AG10803 (cell line): ENCODE data around the gene ELMO3.

Source experiments
- DNase-seq: peaks from one replicate; pipeline ENCODE4 v3.0.0; 2010; ENCODE audit warnings: low read depth
- H3K4me3 ChIP-seq: 2 replicates; pipeline ENCODE4 v1.5.1; 2011; ENCODE audit warnings: mild to moderate bottlenecking, low read length, control low read depth
- CTCF ChIP-seq: conservative IDR thresholded peaks from 2 replicates; pipeline ENCODE4 v1.5.1; 2011; ENCODE audit warnings: mild to moderate bottlenecking, low read length, control low read depth, inconsistent platforms

The ELMO3 gene

DNA sequence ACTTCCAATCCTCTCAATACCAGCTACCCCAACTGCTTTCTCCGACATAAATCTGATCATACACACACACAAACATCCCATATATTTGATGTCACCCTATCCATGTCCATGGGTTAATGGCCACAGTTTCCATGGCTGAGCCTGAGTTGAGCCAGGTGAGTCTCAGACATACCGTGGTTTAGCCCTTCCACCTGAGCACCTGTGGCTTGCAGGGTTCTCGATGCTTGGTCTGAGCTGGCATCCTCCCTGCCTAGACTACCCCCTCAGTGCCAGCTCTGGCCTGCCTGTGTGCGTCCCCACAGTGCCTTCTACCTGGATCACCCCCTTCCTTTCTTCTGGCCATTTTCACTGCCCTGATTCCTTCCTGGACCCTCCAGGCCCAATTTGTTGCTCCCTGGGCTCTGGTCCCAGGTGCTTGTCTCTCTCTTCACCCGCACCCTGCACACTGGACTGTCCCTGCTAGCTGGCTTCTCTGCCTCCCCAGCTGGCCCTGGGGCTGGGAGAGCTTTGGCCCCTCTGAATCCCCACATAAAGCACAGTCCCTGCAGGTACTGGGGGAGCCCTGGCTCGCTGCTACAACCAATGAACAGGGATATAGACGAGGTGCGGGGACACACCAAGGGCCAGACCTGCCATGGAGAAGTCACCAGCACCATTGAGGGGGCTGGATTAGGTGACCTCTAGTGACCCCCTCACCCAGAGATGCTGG is 7.4 kb downstream of the ELMO3 start:
- TF ChIP-seq CTCF, result no peak
- no peak for DNase-seq
- H3K4me3 ChIP-seq, result no peak overlapping the region

DNA sequence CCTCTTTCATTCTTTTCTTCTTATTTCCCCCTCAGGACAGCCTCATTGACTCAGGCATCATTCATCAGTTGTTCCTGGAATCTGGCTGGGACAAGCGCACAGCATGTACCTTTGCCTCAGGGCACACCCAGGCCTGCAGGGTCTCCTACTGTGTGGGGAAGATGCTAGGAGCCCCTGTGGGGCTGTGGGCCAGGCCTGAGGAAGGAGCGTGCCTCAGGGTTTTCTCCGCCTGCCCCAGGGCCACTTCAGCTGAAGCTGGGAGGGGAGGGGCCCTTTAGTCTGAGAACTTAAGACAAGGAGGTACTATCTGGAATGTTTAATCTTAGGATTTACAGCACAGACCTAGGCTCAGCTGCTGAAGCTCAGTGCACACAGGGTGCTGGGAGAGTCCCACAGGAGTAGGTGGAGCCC is 7.9 kb downstream of the ELMO3 start:
- TF ChIP-seq CTCF, result no peak
- no peak overlapping the region for H3K4me3 ChIP-seq
- DNase-seq, result no peak

DNA sequence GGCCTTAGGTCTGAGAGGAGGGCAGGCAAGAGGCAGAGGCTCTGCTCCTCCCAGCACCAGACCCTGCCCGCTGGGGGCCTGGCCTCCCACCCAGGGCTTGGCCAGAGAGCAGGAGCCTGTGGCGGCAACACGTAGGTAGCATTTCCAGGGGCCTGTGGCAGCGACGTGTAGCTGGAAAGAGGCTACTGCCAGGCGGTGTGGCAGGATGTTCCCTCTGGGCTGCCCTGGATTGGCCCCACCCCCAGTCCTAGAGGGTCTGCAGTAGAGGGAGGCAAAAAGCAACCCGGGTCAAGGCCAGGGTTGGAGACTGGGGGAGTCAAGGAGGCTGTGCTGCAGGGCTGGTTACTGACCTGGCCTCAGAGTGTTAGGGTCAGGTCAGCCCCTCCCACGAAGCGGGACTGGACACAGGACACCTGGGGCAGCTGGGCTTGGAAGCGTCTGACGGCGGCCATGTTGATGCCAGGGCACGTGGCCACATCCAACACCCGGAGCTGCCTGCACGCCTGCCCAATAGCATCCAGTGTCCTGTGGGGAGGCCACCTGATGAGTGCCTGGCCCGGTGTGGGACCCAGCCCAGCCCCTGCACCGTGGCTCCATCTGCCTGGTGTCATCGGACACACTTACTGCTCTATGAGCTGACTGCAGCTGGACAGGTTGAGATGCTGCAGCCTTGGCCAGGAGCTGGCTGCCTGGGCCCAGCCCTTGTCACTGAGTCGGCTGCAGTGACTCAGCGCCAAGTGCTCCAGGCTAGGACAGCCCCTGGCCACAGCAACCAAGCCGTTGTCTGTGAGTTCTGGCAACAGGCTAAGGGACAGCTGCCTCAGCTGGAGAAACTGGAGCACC is 8.5 kb downstream of the ELMO3 start:
- peak; percentile 35 for DNase-seq
- no peak for TF ChIP-seq CTCF
- no peak overlapping the region for H3K4me3 ChIP-seq

- no peak for TF ChIP-seq CTCF
- no peak for DNase-seq
- H3K4me3 ChIP-seq, result no peak overlapping the region
These were observed 9.4 kb downstream of the ELMO3 start for GRCh38 chr16:67208154-67208896.

GRCh38 chr16:67209565-67209964 is 10.6 kb downstream of the ELMO3 start:
- TF ChIP-seq CTCF, result no peak
- no peak overlapping the region for H3K4me3 ChIP-seq
- DNase-seq, result no peak

GRCh38 chr16:67210069-67210937 is 11.4 kb downstream of the ELMO3 start:
- TF ChIP-seq CTCF, result no peak
- H3K4me3 ChIP-seq, result no peak overlapping the region
- DNase-seq, result no peak
